CD4-positive, alpha-beta memory T cell (primary cell): ENCODE data around the gene STRN4. TPM values are rescaled to one million over a fixed set of nuclear protein-coding genes. Genes with fewer than 3 reads are reported as not detected.

ENCODE experiments used
- CTCF ChIA-PET: fragments of 350-600 bp; sonication (Branson Sonifier 250); formaldehyde crosslinking; loops from one replicate; lab custom pipeline; 2021; ENCODE audit warnings: inconsistent platforms; ENCODE audit not compliant: partially characterized antibody; lab: Charles Lee
- POLR2A ChIA-PET: fragments of 350-600 bp; sonication (Branson Sonifier 250); formaldehyde crosslinking; loops from one replicate; lab custom pipeline; 2021; ENCODE audit not compliant: partially characterized antibody; lab: Charles Lee
- DNase-seq, 5 donors: peaks; one replicate each; pipeline versions ENCODE4 v3.0.0 to v3.0.0-alpha.2; 2020 to 2022; ENCODE audit warnings: mixed read lengths in 1 of 5
- H3K27ac ChIP-seq: one replicate; pipeline ENCODE4 v1.7.0; 2013; ENCODE audit warnings: low read depth, low read length
- H3K27me3 ChIP-seq: 2 replicates; pipeline ENCODE4 v1.7.0; 2013; ENCODE audit warnings: mild to moderate bottlenecking, low read length, moderate library complexity; ENCODE audit not compliant: insufficient read depth
- H3K36me3 ChIP-seq: 2 replicates; pipeline ENCODE4 v1.7.0; 2013; ENCODE audit warnings: mild to moderate bottlenecking, low read length, moderate library complexity; ENCODE audit not compliant: insufficient read depth
- H3K4me1 ChIP-seq: 2 replicates; pipeline ENCODE4 v1.7.0; 2013; ENCODE audit warnings: mild to moderate bottlenecking, low read length, moderate library complexity; ENCODE audit not compliant: insufficient read depth
- H3K4me3 ChIP-seq, 2 donors: one replicate each; pipeline ENCODE4 v1.7.0; 2013; ENCODE audit warnings: low read length in 2 of 2, mild to moderate bottlenecking in 1 of 2
- H3K9me3 ChIP-seq, 2 donors: one replicate each; pipeline ENCODE4 v1.7.0; 2013; ENCODE audit warnings: low read length in 2 of 2, control low read depth in 1 of 2; ENCODE audit not compliant: control insufficient read depth in 1 of 2
- H3K27ac Mint-ChIP-seq, 7 donors: one replicate each; pipeline ENCODE4 v1.8.0; 2020 to 2021; ENCODE audit warnings: mixed read lengths in 7 of 7, mild to moderate bottlenecking in 6 of 7, inconsistent platforms in 3 of 7, moderate library complexity in 3 of 7
- H3K27me3 Mint-ChIP-seq, 2 donors: one replicate each; pipeline ENCODE4 v1.8.0; 2020 to 2021; ENCODE audit warnings: mixed read lengths in 2 of 2
- H3K36me3 Mint-ChIP-seq, 2 donors: one replicate each; pipeline ENCODE4 v1.8.0; 2020 to 2021; ENCODE audit warnings: mixed read lengths in 2 of 2, inconsistent platforms in 1 of 2, mild to moderate bottlenecking in 1 of 2
- H3K4me1 Mint-ChIP-seq, 4 donors: one replicate each; pipeline ENCODE4 v1.8.0; 2020 to 2021; ENCODE audit warnings: mixed read lengths in 4 of 4, mild to moderate bottlenecking in 1 of 4
- H3K4me3 Mint-ChIP-seq, 8 donors: one replicate each; pipeline ENCODE4 v1.8.0; 2020 to 2021; ENCODE audit warnings: mixed read lengths in 8 of 8, mild to moderate bottlenecking in 7 of 8, moderate library complexity in 6 of 8, inconsistent platforms in 3 of 8
- H3K9me3 Mint-ChIP-seq, 8 donors: one replicate each; pipeline ENCODE4 v1.8.0; 2020 to 2021; ENCODE audit warnings: mixed read lengths in 8 of 8, mild to moderate bottlenecking in 5 of 8, inconsistent platforms in 3 of 8, moderate library complexity in 1 of 8
- intact Hi-C: fragments of 100-400 bp; cut with micrococcal nuclease; formaldehyde crosslinking; loops from one replicate; pipeline ENCODE4 v1.15.1; 2023
- polyA plus RNA-seq, 2 donors: library from polyadenylated mRNA; unstranded; fragments of 300-500 nt; fragmentation: Illumina TruSeq; gene quantifications; one replicate each; pipeline ENCODE4 v1.2.3, GENCODE V29; 2021
- total RNA-seq, 2 experiments: library from RNA; stranded (reverse); gene quantifications; one replicate each; pipeline ENCODE4 v1.2.3, GENCODE V29; 2021

Gene STRN4
- total and polyA plus RNA-seq, 4 experiments from 2014 or later: 13.9 to 88.8 (median 52.1) TPM

DNA sequence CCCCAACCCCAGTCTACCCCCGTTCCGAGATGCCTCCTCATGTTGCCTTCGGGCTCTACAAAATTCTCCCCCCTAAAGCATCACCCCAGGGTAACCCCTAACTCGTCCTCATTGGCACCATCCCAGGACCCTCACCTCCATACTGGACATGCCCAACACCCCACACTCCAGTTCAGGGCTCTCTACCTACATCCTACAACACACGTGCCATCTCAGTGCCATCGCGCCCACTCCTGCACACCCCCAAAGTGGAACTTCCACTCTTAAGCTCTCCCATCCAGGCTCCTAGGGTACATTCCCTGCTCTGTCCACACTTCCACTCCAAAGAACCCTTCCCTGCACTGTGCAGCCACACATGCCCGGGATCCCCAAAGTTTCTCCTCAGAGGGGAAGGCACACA is 1.2 kb downstream of the STRN4 start:
- ChIA-PET POLR2A (interaction anchor here (0.6 to 1.8 kb wide), 5 partner anchors 18 to 145 kb away, joined by 3 to 8 read pairs (median 4); partner anchors contain the start of genes CALM3 and SLC1A5), CTCF (interaction anchor here (1.0 to 7.2 kb wide), 3 partner anchors 13 to 41 kb away, joined by 4 to 52 read pairs (median 10); no protein-coding TSS in a partner anchor)
- Histone ChIP-seq H3K4me1 (peaks cover 47% of the 10 kb centered on the region), H3K9me3 (no peaks in the 10 kb centered on the region), H3K36me3 (peaks cover 11% of the 10 kb centered on the region), H3K4me3 (peak overlapping the region; percentile 54 to 80), H3K27me3 (no peaks in the 10 kb centered on the region), H3K27ac (peak overlapping the region; percentile 76)
- peak overlapping the region; percentile 88 to 92 (median 90) for H3K4me3 Mint-ChIP-seq
- no peak for DNase-seq
- peak overlapping the region; percentile 83 to 93 (median 88) for H3K27ac Mint-ChIP-seq
- peaks cover 7 to 19% of the 10 kb centered on the region in 2 donors for H3K36me3 Mint-ChIP-seq
- H3K27me3 Mint-ChIP-seq: no peaks in the 10 kb centered on the region
- peaks cover 43 to 78% (median 58%) of the 10 kb centered on the region in 4 donors for H3K4me1 Mint-ChIP-seq
- no peaks in the 10 kb centered on the region for H3K9me3 Mint-ChIP-seq
- intact Hi-C loops: loop anchor here (5.0 kb wide), 1 partner anchor 133 kb away; no protein-coding TSS in a partner anchor

DNA sequence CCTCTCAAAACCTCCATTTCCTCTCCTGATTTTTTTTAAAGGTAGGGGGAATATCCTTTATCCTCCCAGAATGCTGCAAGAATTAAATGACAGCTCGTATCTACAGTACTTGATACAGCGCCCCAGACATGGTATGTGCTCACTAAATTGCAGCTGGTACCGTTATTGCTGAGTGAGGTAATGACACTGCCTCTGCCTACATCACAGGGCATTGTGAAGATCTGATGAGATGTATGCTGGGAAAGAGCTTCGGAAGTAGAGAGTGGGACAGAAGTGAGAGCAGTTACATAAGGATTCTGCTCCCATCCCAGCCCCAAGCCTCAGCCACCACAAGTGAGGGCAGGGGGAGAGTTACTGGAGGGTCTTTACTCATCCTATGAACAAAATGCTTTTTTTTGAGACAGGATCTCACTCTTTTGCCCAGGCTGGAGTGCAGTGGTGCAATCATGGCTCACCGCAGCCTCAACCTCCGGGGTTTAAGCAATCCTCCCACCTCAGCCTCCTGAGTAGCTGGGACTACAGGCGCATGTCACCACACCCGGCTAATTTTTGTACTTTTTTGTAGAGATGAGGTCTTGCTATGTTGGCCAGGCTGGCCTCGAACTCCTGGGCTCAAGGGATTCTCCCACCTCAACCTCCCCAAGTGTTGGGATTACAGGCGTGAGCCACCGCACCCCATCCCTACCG is 2.1 kb downstream of the STRN4 start:
- no peaks in the 10 kb centered on the region for H3K27me3 Mint-ChIP-seq
- no peaks in the 10 kb centered on the region for H3K9me3 Mint-ChIP-seq
- H3K27ac Mint-ChIP-seq: peak overlapping the region in 5 of 7 donors; percentile 57 to 93 (median 82)
- H3K36me3 Mint-ChIP-seq: peaks cover 5 to 24% of the 10 kb centered on the region in 2 donors
- H3K4me1 ChIP-seq: peaks cover 47% of the 10 kb centered on the region
- H3K9me3 ChIP-seq: no peaks in the 10 kb centered on the region
- ChIA-PET CTCF (interaction anchor here (1.0 to 7.2 kb wide), 3 partner anchors 14 to 40 kb away, joined by 4 to 52 read pairs (median 10); no protein-coding TSS in a partner anchor), POLR2A (interaction anchor here (1.8 kb wide), 1 partner anchor 30 kb away, joined by 6 read pairs; no protein-coding TSS in a partner anchor)
- H3K4me1 Mint-ChIP-seq: peaks cover 45 to 85% (median 61%) of the 10 kb centered on the region in 4 donors
- peaks cover 14% of the 10 kb centered on the region for H3K36me3 ChIP-seq
- intact Hi-C loops: no loop called here
- H3K4me3 ChIP-seq: no peak overlapping the region
- no peak overlapping the region for H3K27ac ChIP-seq
- DNase-seq: no peak
- peak overlapping the region; percentile 88 to 92 (median 90) for H3K4me3 Mint-ChIP-seq
- H3K27me3 ChIP-seq: no peaks in the 10 kb centered on the region

DNA sequence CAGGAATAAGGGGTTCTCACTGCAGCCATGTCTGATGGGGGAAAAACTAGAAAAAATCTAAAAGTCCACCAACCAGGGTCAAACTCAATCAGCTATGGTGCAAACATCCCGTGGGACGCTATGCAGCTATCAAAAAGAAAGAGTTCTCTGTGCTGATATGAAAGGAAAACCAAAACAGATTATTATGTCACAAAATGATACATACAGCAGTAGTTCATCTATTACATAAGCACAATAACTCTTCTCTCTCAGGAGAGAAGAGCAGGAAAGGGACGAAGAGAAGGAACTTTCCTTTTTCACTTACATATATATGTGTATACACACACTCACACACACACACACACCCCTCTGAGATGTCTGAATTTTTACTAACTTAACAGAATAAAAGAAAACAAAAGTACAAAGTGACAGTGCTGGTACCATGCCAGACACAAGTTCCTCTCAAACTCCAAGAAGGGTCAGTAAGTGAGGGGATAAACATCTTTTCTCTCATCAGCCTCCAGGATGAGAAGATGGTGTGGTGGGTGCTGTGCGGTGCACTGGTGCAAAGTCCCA is 3.2 kb downstream of the STRN4 start:
- Histone ChIP-seq H3K4me3 (no peak overlapping the region), H3K4me1 (peaks cover 47% of the 10 kb centered on the region), H3K27ac (no peak overlapping the region), H3K27me3 (no peaks in the 10 kb centered on the region), H3K9me3 (no peaks in the 10 kb centered on the region), H3K36me3 (peaks cover 21% of the 10 kb centered on the region)
- CTCF ChIA-PET: interaction anchor here (1.3 to 7.2 kb wide), 6 partner anchors 10 to 98 kb away, joined by 3 to 52 read pairs (median 11); no protein-coding TSS in a partner anchor
- no peak for DNase-seq
- POLR2A ChIA-PET: no interaction called here
- Mint-ChIP-seq H3K36me3 (peaks cover 5 to 29% of the 10 kb centered on the region in 2 donors), H3K4me3 (peak overlapping the region in 2 of 8 donors; percentile 17 to 46), H3K4me1 (peaks cover 43 to 77% (median 55%) of the 10 kb centered on the region in 4 donors), H3K27ac (peak overlapping the region in 5 of 7 donors; percentile 13 to 70 (median 35)), H3K27me3 (no peaks in the 10 kb centered on the region), H3K9me3 (no peaks in the 10 kb centered on the region)
- intact Hi-C loops: no loop called here

DNA sequence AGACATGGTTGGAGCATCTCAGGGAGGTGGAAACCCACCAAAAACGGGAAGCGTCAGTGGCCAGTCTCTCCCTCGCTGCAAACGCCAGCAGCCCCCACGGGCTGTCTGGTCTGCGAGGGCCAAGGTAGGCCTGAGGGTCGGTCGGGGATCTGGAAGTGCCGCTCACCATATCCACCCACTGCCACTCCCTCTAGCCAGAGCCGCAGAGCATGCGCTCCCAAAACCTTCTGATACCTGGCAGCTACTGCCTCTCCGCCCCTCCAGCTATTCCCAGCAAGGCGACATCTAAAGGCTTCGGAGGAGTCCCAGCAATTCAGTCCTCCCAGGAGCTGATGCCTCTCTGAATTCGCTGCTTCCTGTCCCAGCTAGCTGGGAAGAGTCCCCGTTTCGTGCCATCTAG is 4.8 kb downstream of the STRN4 start:
- no peaks in the 10 kb centered on the region for H3K27me3 ChIP-seq
- Mint-ChIP-seq H3K4me3 (peak overlapping the region in 1 of 8 donors; percentile 20), H3K4me1 (peaks cover 35 to 63% (median 43%) of the 10 kb centered on the region in 4 donors), H3K27me3 (no peaks in the 10 kb centered on the region), H3K36me3 (peaks cover 8 to 39% of the 10 kb centered on the region in 2 donors), H3K9me3 (no peaks in the 10 kb centered on the region), H3K27ac (no peak overlapping the region)
- ChIA-PET CTCF (interaction anchor here (1.1 to 7.2 kb wide), 6 partner anchors 9 to 204 kb away, joined by 3 to 52 read pairs (median 11); no protein-coding TSS in a partner anchor), POLR2A (interaction anchor here (1.0 to 1.3 kb wide), 2 partner anchors 8 to 12 kb away, joined by 4 to 7 read pairs; no protein-coding TSS in a partner anchor)
- H3K9me3 ChIP-seq: no peaks in the 10 kb centered on the region
- intact Hi-C loops: no loop called here
- no peak overlapping the region for H3K4me3 ChIP-seq
- H3K4me1 ChIP-seq: peaks cover 40% of the 10 kb centered on the region
- DNase-seq: no peak
- H3K36me3 ChIP-seq: peaks cover 34% of the 10 kb centered on the region
- H3K27ac ChIP-seq: no peak overlapping the region

DNA sequence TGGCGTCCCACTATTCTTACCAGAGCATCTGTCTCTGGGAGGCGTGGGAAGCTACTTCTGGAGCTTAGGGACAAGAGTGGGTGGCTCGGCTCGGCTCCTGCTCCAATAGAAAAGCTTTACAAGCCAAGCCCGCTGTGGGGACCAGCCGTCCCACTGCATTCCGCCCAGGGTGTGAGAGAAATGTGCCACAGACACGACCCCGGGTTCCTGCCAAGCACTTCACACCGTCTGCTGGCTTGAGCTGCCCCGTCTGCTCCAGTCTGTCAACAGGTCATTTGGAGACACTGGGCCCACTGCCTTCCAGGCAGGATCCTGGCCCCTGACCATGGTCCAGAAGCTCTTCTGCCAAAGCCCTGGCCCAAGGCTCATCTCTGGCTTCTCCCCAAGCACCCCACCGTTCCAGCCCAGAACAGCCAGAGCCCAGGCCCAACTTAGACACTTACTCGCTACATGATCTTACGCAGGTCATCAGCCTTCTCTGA is 6.9 kb downstream of the STRN4 start:
- DNase-seq: no peak
- Mint-ChIP-seq H3K27me3 (no peaks in the 10 kb centered on the region), H3K36me3 (peaks cover 8 to 44% of the 10 kb centered on the region in 2 donors), H3K4me3 (no peak overlapping the region), H3K27ac (peak overlapping the region in 2 of 7 donors; percentile 14 to 62), H3K9me3 (no peaks in the 10 kb centered on the region), H3K4me1 (peaks cover 27 to 50% (median 34%) of the 10 kb centered on the region in 4 donors)
- no peak overlapping the region for H3K27ac ChIP-seq
- no peak overlapping the region for H3K4me3 ChIP-seq
- no peaks in the 10 kb centered on the region for H3K27me3 ChIP-seq
- intact Hi-C loops: no loop called here
- H3K9me3 ChIP-seq: no peaks in the 10 kb centered on the region
- H3K36me3 ChIP-seq: peaks cover 35% of the 10 kb centered on the region
- CTCF ChIA-PET: interaction anchor here (0.6 to 7.2 kb wide), 4 partner anchors 9 to 256 kb away, joined by 3 to 52 read pairs (median 4); no protein-coding TSS in a partner anchor
- peaks cover 29% of the 10 kb centered on the region for H3K4me1 ChIP-seq
- POLR2A ChIA-PET: no interaction called here

DNA sequence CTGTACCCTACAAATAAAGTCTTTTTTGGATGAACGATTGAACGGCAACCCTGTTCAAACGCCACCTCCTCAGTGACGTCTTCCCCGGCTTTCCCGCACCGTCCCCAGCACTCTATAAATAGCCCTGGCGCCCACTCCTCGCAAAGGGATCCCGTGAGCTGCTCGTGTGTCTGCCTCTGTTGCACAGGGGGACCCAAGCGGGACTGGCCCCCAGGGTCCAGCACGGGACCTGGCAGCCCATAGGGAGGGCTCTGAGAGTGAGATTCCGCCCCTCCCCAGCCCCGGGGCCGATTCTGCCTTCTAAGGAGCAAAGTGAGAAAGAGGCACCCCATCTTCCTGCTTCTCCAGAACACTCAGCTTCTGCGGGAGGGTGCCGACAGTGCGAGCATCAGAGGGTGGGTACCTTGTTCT is 8.5 kb downstream of the STRN4 start:
- H3K27ac ChIP-seq: no peak overlapping the region
- ChIA-PET CTCF (interaction anchor here (1.1 kb wide), 1 partner anchor 34 kb away, joined by 9 read pairs; no protein-coding TSS in a partner anchor), POLR2A (no interaction called here)
- Mint-ChIP-seq H3K4me1 (peaks cover 18 to 34% (median 23%) of the 10 kb centered on the region in 4 donors), H3K9me3 (no peaks in the 10 kb centered on the region), H3K36me3 (peaks cover 8 to 52% of the 10 kb centered on the region in 2 donors), H3K27me3 (no peaks in the 10 kb centered on the region), H3K27ac (peak overlapping the region in 2 of 7 donors; percentile 13 to 55), H3K4me3 (no peak overlapping the region)
- H3K36me3 ChIP-seq: peaks cover 50% of the 10 kb centered on the region
- no peak for DNase-seq
- no peak overlapping the region for H3K4me3 ChIP-seq
- H3K27me3 ChIP-seq: no peaks in the 10 kb centered on the region
- H3K4me1 ChIP-seq: peaks cover 19% of the 10 kb centered on the region
- no peaks in the 10 kb centered on the region for H3K9me3 ChIP-seq
- intact Hi-C loops: no loop called here
